Adipocyte (in vitro differentiated cells): ENCODE data around the gene DOCK3.
"Not testable (repeated sequence)": the region's sequence is repeated elsewhere in the genome, so short reads cannot be mapped to it uniquely, and the experiment has no call there.

Source experiments
- DNase-seq: peaks from one replicate; pipeline ENCODE4 v3.0.0-alpha.2; 2015; ENCODE audit warnings: low read depth
- H3K27me3 ChIP-seq: replicated peaks from 2 replicates; pipeline ENCODE4 v1.7.0; 2013; ENCODE audit warnings: mild to moderate bottlenecking, low read length, moderate library complexity; ENCODE audit not compliant: control insufficient read depth, insufficient read depth
- H3K36me3 ChIP-seq: 2 replicates; pipeline ENCODE4 v1.7.0; 2013; ENCODE audit warnings: low read length, mild to moderate bottlenecking, moderate library complexity; ENCODE audit not compliant: control insufficient read depth, insufficient read depth, severe bottlenecking
- H3K4me1 ChIP-seq: 2 replicates; pipeline ENCODE4 v1.7.0; 2013; ENCODE audit warnings: mild to moderate bottlenecking, low read length, moderate library complexity; ENCODE audit not compliant: control insufficient read depth, insufficient read depth
- H3K4me3 ChIP-seq: 2 replicates; pipeline ENCODE4 v1.7.0; 2013; ENCODE audit warnings: mild to moderate bottlenecking, low read length, moderate library complexity
- H3K9ac ChIP-seq: 2 replicates; pipeline ENCODE4 v1.7.0; 2013; ENCODE audit warnings: mild to moderate bottlenecking, low read length, moderate library complexity
- H3K9me3 ChIP-seq: 2 replicates; pipeline ENCODE4 v1.7.0; 2013; ENCODE audit warnings: mild to moderate bottlenecking, low read length, moderate library complexity; ENCODE audit not compliant: control insufficient read depth

The DOCK3 gene

GRCh38 chr3:50688602-50689001 lies 13.9 kb downstream of the DOCK3 start:
- not testable (repeated sequence) for H3K36me3 ChIP-seq, H3K27me3 ChIP-seq, DNase-seq, H3K9ac ChIP-seq, H3K9me3 ChIP-seq, H3K4me3 ChIP-seq, H3K4me1 ChIP-seq

GRCh38 chr3:50689558-50689957 lies 14.8 kb downstream of the DOCK3 start:
- H3K4me3 ChIP-seq, result no peak overlapping the region
- no peak for DNase-seq
- no peaks in the 10 kb centered on the region for H3K9me3 ChIP-seq
- no peaks in the 10 kb centered on the region for H3K36me3 ChIP-seq
- no peaks in the 10 kb centered on the region for H3K27me3 ChIP-seq
- H3K4me1 ChIP-seq, result peaks cover 3% of the 10 kb centered on the region
- H3K9ac ChIP-seq, result no peak overlapping the region

- Histone ChIP-seq H3K27me3 (no peaks in the 10 kb centered on the region), H3K4me1 (no peaks in the 10 kb centered on the region), H3K9me3 (no peaks in the 10 kb centered on the region), H3K9ac (no peak overlapping the region), H3K4me3 (no peak overlapping the region), H3K36me3 (no peaks in the 10 kb centered on the region)
- DNase-seq, result no peak
These were observed 20.3 kb downstream of the DOCK3 start for GRCh38 chr3:50695031-50695430.

- no peaks in the 10 kb centered on the region for H3K36me3 ChIP-seq
These were observed 21.5 kb downstream of the DOCK3 start for GRCh38 chr3:50696276-50696675.

GRCh38 chr3:50698269-50698668 lies 23.5 kb downstream of the DOCK3 start:
- peaks cover 5% of the 10 kb centered on the region for H3K9me3 ChIP-seq
- DNase-seq, result no peak
- H3K36me3 ChIP-seq, result no peaks in the 10 kb centered on the region
- H3K4me1 ChIP-seq, result no peaks in the 10 kb centered on the region
- no peak overlapping the region for H3K9ac ChIP-seq
- H3K4me3 ChIP-seq, result no peak overlapping the region
- no peaks in the 10 kb centered on the region for H3K27me3 ChIP-seq

More at GRCh38 chr3:50696276-50696675, 21.5 kb downstream of the DOCK3 start:
- DNase-seq, result no peak
- no peaks in the 10 kb centered on the region for H3K9me3 ChIP-seq
- H3K4me3 ChIP-seq, result no peak overlapping the region
- no peak overlapping the region for H3K9ac ChIP-seq
- H3K27me3 ChIP-seq, result no peaks in the 10 kb centered on the region
- H3K4me1 ChIP-seq, result no peaks in the 10 kb centered on the region

GRCh38 chr3:50708620-50709019 lies 33.9 kb downstream of the DOCK3 start:
- DNase-seq, result no peak
- no peak overlapping the region for H3K9ac ChIP-seq
- no peaks in the 10 kb centered on the region for H3K9me3 ChIP-seq
- no peaks in the 10 kb centered on the region for H3K4me1 ChIP-seq
- no peak overlapping the region for H3K4me3 ChIP-seq
- H3K27me3 ChIP-seq, result no peaks in the 10 kb centered on the region
- no peaks in the 10 kb centered on the region for H3K36me3 ChIP-seq

GRCh38 chr3:50714946-50715345 lies 40.2 kb downstream of the DOCK3 start:
- Histone ChIP-seq H3K4me1 (peaks cover 10% of the 10 kb centered on the region), H3K36me3 (no peaks in the 10 kb centered on the region), H3K9ac (no peak overlapping the region), H3K27me3 (no peaks in the 10 kb centered on the region), H3K9me3 (no peaks in the 10 kb centered on the region), H3K4me3 (no peak overlapping the region)
- DNase-seq, result peak; percentile 2

- Histone ChIP-seq H3K9me3 (no peaks in the 10 kb centered on the region), H3K9ac (no peak overlapping the region), H3K36me3 (no peaks in the 10 kb centered on the region), H3K27me3 (no peaks in the 10 kb centered on the region), H3K4me1 (no peaks in the 10 kb centered on the region), H3K4me3 (no peak overlapping the region)
- no peak for DNase-seq
These were observed 50.1 kb downstream of the DOCK3 start for GRCh38 chr3:50724831-50725230.

- peaks cover 5% of the 10 kb centered on the region for H3K4me1 ChIP-seq
- no peak overlapping the region for H3K4me3 ChIP-seq
- DNase-seq, result no peak
These were observed 60.3 kb downstream of the DOCK3 start for GRCh38 chr3:50734985-50735384.

GRCh38 chr3:50737193-50737905 lies 62.6 kb downstream of the DOCK3 start:
- Histone ChIP-seq H3K36me3 (no peaks in the 10 kb centered on the region), H3K4me3 (no peak overlapping the region), H3K4me1 (peaks cover 5% of the 10 kb centered on the region), H3K9ac (no peak overlapping the region), H3K9me3 (peaks cover 9% of the 10 kb centered on the region), H3K27me3 (no peaks in the 10 kb centered on the region)
- no peak for DNase-seq

More at GRCh38 chr3:50734985-50735384, 60.3 kb downstream of the DOCK3 start:
- H3K9ac ChIP-seq, result no peak overlapping the region
- H3K27me3 ChIP-seq, result no peaks in the 10 kb centered on the region
- H3K36me3 ChIP-seq, result no peaks in the 10 kb centered on the region
- H3K9me3 ChIP-seq, result peaks cover 9% of the 10 kb centered on the region

- H3K4me3 ChIP-seq, result no peak overlapping the region
- no peaks in the 10 kb centered on the region for H3K27me3 ChIP-seq
- peaks cover 9% of the 10 kb centered on the region for H3K9me3 ChIP-seq
- H3K4me1 ChIP-seq, result peaks cover 5% of the 10 kb centered on the region
- DNase-seq, result no peak
- no peaks in the 10 kb centered on the region for H3K36me3 ChIP-seq
- no peak overlapping the region for H3K9ac ChIP-seq
These were observed 63.3 kb downstream of the DOCK3 start for GRCh38 chr3:50737906-50738598.
